Superior temporal gyrus (tissue), 1 donor: Measurements from ENCODE around the gene USP25.

ENCODE experiments used
- DNase-seq: peaks from one replicate; pipeline ENCODE4 v3.0.0-alpha.2; 2016; ENCODE audit errors: extremely low spot score

USP25 gene

DNA sequence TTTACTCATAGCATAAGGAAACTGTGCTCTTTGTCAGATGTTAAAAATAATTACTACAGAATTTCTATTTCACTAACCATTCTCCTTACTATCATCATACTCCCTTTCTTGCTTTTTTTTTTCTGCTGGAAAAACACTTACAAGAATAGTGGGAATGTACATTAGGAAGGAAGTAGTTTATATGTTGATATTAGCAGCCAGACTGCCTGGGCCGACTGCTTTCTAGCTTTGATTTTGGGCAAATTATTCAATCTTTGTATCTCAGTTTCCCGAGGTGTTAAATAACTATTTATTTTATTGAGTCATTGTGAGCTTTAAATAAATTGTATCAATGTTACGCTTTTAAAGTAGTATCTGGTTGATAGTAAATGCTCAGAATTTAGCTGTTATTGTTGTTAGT, 122.4 kb downstream of the USP25 start:
- no peak for DNase-seq

DNA sequence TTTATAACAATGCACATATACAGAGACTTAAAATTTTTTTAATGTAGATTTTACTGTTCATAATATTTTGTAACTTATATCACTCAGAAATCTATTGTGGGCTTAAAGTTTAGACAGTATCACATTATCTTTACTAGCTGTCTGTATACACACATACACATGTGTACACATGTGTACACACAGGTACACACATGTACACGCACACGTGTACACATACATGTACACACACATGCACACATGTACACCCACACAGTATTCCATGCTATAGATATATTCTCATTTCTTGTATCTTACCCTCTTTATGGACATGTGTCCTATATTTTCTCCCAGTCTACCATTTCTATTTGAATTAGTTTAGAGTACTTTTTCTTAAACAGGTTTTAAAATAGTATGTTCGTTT, 123.3 kb downstream of the USP25 start:
- no peak for DNase-seq

DNA sequence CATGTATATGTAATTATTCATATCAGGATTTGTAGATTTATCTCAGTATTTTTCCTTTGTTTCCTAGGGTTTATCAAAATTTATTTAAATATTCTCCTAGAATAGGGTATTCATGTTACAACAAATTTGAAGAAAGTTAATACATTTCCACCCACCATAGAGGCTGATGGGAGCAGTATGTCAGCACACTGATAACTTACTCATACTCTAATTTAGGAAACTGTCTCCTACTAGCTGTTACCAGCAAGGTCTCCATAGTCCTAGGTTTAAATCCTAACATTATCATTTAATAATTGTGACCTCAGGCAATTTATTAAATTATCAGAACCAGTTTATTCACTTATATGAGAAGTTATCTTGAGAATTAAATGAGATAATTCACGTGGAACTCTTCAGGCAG, 127.0 kb downstream of the USP25 start:
- DNase-seq: no peak

DNA sequence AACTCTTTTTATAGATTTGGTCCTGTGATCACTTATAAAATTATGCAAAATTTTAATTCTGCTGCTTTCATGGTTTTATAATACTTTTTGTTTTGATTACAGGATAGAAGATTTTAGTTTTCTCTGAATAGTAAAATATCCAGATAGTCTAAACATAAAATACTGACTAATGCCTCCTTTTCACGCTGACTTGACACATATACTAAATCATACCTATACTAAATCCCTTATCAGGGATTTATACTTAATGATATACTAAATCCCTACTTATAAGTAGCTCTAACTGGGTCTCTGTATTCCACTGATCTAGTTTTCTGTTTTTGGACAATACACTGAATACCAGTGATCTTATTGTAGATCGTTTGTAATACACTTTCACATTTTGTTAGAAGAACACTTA, 128.0 kb downstream of the USP25 start:
- DNase-seq: no peak

DNA sequence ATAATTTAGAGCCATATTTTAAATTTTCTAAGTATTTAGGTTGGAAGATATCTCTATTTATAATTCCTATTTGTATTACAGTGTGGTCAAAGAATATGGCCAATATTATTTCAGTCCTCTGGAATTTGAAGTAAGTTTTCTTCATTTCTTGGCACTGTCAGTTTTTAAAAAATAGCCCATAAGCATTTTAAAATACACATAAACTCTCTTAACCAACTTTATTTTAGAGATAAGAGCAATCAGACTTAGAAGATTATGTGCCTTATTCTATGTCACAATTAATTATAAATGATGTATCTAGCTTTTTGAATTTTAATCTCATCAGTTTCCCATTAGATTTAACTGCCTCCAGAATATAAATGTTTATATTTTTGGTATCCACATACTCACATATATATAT, 130.8 kb downstream of the USP25 start:
- no peak for DNase-seq

DNA sequence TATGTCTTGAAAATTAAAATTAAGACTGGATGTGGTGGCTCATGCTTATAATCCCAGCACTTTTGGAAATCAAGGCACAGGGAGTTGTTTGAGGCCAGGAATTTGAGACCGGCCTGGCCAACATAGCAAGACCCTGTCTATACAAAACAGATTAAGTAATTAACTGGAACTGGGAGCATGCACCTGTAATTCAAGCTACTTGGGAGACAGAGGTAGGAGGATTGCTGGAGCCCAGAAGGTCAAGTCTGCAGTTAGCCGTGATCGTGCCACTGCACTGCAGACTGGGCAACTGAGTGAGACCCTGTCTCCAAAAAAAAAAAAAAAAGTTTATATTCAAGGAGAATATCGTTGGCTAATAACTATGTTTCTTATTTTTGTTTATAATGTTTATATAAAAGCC, 139.2 kb downstream of the USP25 start:
- DNase-seq: no peak

DNA sequence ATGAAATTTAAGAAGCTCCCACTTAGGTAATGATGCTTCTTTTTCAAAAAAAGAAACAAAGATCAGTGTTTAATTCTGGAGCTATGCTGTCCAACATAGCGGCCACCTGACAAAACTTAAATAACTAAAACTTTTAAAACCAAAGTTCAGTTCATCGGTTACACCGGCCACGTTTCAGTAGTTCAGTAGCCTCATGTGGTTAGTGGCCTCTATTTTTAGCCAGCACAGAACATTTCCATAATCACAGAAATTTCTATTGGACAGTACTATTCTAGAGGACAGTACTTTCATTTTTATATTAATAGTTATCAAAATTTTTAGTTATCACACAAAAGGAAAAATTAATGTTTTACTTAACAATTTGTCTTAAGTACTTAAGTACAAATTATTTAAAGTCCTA, 141.0 kb downstream of the USP25 start:
- DNase-seq: no peak

DNA sequence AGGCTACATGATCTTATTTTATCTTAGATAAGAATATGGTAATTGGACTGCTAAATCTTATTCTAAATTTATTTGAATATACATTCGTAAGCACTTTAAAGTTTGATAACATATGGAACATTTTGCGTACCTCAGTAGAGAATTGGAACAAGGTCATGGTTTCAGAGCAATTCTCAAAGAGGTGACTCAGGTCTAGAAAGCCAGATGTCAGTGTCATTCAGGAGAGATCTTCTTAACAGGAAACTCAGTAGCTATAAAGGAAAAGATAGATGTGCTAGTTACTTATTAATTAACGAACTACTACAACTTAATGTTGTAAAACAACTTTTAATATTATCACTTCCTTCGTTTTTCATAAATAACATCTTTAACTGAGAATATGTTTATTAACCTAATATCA, 142.5 kb downstream of the USP25 start:
- DNase-seq: no peak

DNA sequence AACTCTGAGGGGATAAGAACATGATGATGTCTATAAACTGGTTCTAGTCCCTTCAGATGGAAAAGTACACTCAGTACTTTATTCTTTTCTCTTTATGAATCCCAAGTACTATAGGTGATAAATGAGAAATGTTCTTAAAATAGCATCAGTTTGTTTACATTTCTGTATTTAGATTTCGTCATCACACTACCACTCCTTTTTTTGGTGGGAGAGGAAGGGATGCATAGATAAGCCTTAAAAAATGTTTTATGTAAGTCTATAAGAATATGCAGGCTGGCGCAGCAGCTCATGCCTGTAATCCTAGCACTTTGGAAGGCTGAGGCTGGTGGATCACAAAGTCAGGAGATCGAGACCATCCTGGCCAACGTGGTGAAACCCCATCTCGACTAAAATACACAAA, 144.8 kb downstream of the USP25 start:
- no peak for DNase-seq

DNA sequence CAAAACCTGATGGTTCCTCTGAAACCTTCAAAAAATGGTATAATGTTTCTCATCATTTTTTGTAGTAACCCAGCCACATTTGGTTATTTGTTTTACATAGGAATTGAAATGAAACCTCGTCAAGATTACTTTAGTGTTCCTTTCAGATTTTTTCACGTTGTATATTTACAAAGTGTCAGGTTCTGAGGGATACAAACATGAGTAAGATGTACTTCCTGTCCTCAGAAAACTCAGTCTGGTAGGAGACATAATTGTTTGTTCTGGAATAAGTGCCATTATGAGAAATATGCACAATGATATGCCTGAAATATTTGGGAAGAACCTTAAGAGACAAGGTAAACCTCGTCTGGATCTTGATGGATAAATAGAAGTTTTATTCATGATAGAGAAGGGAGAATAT, 145.5 kb downstream of the USP25 start:
- DNase-seq: no peak

DNA sequence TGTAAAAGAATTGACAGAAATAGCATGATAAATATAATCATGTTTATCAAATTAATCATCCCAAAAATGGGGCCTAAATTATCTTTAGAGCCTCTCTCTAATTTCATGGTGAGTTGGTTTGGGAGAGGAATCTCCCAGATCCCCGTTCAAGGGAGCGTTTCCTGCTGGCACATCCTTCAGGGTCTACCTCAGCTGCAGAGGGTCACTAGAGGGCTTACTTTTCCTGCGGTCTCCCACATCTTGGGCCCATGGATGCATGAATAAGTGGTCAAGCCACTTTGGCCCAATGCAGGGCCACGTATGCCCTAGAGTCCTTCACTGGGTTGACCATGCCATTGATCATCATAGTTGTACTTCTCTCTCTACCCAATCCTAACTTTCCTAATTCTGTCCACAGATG, 164.1 kb downstream of the USP25 start:
- no peak for DNase-seq

DNA sequence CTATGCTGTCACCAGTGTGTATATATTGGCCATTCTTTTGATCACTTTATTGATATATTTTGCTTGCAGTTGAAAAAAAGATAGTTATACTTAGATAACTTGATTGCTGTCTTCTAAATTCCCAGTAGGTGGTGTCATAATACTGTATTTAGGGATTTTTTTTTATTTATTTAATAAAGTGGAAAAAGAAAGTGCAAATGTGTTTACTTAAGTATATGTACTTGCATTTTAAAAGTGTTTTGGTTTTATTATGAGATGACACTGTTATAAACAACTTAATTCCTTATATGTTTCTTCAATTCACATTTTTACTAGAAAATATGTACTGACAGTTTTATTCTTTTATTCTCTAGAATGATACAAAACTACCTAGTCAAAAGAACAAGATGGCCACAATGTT, 164.8 kb downstream of the USP25 start:
- DNase-seq: peak; percentile 50

DNA sequence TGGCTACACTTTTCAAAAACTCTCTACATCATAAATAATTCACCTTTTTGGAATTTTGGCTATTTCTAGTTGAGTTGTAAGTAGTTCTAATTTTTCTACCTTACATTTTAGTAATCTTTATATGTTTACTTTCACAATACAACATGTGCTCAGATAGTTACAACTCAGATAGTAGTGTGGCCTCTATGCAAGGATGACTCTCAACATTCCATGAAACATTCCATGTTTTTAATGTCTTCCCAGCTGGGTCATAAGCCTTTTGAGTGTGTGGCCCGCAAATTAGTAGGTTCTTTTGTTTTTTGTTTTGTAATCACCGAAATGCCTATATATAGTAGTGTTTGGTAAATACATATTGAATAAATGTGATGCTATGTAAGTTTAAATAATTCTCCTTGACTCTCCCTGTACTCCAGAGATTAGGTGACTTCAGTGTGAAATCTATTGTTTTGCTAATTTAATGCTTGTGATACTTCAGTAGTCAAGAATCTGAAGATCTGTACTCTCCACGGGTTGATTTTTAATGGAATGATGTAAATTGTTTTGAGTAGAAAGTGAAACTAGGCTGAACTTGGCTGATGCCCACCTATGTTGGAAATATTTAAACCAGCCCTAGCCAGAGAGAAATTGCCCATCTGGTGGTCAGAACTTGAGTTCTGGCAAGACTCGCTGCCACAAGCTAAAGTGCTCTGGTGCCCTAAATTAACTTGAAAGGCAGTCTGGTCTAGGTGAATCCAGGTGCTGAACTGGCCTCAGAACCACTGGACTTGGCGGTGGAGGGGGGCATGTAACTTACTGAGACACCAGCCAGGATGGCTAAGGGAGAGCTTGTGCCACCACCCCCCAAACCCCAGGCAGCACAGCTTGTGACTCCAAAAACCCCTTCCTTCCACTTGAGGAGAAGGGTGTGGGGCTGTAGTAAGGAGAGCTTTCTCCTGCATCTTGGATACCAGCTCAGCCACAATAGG, 165.6 kb downstream of the USP25 start:
- DNase-seq: no peak

DNA sequence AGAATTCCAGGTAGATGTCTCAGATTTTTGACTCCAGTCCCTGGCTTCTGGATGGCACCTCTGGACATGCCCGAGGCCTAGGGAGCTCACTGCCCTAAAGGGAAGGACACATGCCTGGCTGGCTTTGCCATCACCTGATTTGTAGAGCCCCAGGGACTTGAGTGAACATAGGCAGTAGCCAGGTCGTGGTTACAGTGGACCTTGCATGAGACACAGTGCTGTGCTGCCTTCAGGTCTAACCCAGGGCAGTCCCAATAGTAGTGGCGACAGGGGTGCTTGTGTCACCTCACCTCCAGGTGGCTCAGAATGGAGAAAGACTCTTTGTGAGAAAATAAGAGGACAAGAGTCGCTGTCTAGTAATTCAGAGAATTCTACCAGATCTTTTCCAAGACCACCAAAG, 166.7 kb downstream of the USP25 start:
- no peak for DNase-seq

DNA sequence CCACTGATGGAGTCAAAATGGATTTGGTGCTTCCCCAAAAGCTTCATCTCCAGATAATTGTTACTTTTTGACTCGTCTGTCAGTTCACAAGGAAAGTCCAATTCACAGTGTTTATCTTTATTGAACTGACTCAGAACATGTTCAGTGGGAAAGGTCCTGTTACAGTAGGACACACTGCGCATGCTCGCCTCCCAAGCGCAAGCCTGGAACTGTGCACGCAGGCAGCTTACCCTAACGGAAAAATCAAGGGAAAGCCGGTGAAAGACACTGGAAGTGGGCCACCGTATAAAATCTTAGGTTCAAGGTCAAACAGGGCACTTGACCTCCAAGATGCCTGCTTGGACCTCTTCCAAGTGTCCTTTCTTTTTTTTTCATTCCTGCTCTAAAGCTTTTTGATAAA, 174.6 kb downstream of the USP25 start:
- no peak for DNase-seq

DNA sequence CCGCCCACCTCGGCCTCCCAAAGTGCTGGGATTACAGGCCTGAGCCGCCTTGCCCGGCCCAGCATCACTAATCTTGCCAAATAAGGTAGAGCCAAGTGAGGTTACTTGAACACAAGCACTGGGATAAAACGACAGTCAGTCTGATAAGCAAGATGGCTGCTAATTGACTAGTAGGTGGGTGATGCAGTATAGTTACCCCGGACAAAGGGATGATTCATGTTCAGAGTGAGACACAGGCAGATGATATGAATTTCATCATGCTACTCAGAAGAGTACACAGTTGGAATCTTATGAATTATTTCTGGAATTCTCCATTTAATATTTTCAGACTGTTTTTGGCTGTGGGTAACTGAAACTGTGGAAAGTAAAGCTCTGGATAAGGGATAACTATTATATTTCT, 178.4 kb downstream of the USP25 start:
- no peak for DNase-seq

DNA sequence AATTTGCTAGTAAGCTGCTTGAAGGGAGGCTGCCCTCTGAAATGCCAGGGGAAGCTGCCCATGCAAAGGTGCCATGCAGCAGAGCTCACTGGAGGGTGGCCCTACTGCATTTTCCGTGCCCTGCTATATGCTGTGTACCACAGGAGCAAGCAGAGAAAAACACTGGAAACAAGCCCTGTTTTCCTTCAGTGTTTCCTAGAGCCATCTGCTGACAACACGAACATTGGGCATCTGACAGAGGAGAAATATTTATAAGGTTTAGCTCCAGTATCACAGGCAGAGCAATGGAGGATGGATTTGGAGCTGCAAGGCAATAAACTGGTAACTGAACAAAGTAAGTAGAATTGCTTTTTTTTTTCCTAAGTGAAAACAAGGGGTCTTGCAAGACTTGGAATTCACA, 198.4 kb downstream of the USP25 start:
- DNase-seq: peak; percentile 45

DNA sequence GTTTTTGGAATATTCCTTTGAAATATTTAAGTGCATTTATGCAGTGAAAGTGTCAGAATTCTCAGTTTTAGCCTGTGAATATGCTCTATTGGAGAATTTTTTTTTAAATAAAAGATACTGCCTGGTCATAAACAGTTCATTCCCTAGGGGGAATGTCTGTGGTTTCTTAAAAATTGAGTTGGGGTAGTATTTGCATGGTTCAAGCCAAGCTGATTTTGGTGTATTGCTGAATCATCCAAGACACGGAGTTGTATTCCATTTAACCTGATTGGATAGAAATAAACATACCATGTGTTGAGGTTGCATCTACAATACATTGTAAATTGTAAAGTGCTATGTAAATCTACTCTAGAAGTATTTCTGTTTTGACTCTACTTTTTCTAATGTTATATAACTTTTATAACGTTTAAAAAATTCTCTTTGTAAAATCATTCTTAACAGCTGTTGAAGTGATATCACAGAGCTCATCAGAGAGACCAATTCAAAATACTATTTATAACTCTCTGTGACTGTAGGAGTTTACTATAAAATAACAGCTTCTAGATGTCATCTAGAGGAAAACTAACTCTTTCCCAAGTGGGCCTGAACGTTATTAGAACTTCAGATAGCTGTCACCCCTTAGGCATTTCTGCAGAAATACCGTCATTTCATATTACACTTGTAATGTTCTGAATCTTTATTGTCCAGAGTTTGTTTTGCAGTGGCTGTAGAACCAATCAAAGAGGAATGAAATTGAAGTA, 199.1 kb downstream of the USP25 start:
- DNase-seq: peak; percentile 19

DNA sequence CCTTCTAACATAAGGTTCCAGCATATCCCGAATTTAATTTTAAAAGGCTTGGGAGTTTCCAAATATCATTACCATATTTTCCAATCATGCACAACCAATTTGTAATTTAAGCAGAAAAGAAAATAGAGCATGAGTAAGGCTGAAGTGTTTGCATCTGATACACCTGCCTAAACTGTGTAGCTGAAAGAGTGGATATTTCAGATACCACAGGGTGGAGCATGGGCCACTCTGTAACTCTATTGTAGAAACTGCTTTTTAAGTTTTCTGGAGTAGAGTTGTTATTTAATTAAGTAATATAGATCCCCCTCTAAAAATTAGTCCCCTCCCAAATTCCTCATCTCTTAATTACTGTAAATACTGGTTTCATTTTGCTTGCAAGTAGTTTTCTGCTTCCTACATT, 199.8 kb downstream of the USP25 start:
- DNase-seq: no peak
